Activated naive CD4-positive, alpha-beta T cell treated with anti-CD3 and anti-CD28 coated beads, Interleukin-2, amount 10 ng/mL, durations not matched to agents 7 days and 5 days (primary cell): ENCODE data around the gene FSTL1.

ENCODE experiments used
- CTCF ChIA-PET: fragments of 350-600 bp; sonication (Branson Sonifier 250); formaldehyde crosslinking; loops from one replicate; lab custom pipeline; 2021; ENCODE audit warnings: antibody characterized with exemption; lab: Charles Lee
- DNase-seq: peaks from one replicate; pipeline ENCODE4 v3.0.0-alpha.2; 2020
- H3K27ac Mint-ChIP-seq: one replicate; pipeline ENCODE4 v1.8.0; 2021; ENCODE audit warnings: mild to moderate bottlenecking, moderate library complexity, mixed read lengths
- H3K27me3 Mint-ChIP-seq: one replicate; pipeline ENCODE4 v1.8.0; 2021; ENCODE audit warnings: mild to moderate bottlenecking, mixed read lengths
- H3K36me3 Mint-ChIP-seq: one replicate; pipeline ENCODE4 v1.8.0; 2021; ENCODE audit warnings: mixed read lengths
- H3K4me1 Mint-ChIP-seq: one replicate; pipeline ENCODE4 v1.8.0; 2021; ENCODE audit warnings: mixed read lengths
- H3K4me3 Mint-ChIP-seq: one replicate; pipeline ENCODE4 v1.8.0; 2021; ENCODE audit warnings: mild to moderate bottlenecking, moderate library complexity, mixed read lengths
- H3K9me3 Mint-ChIP-seq: one replicate; pipeline ENCODE4 v1.8.0; 2021; ENCODE audit warnings: mixed read lengths

Gene FSTL1

GRCh38 chr3:120364101-120364500 lies 86.7 kb downstream of the FSTL1 start:
- H3K36me3 Mint-ChIP-seq = no peaks in the 10 kb centered on the region
- H3K27ac Mint-ChIP-seq = no peak overlapping the region
- DNase-seq = no peak
- H3K4me3 Mint-ChIP-seq = no peak overlapping the region
- CTCF ChIA-PET = no interaction called here
- no peaks in the 10 kb centered on the region for H3K4me1 Mint-ChIP-seq
- H3K9me3 Mint-ChIP-seq = no peaks in the 10 kb centered on the region
- peaks cover 37% of the 10 kb centered on the region for H3K27me3 Mint-ChIP-seq

- CTCF ChIA-PET = interaction anchor here (0.7 to 5.0 kb wide), 3 partner anchors 9 to 113 kb away, joined by 3 to 24 read pairs (median 4); partner anchors contain the start of gene LRRC58
- no peaks in the 10 kb centered on the region for H3K9me3 Mint-ChIP-seq
- H3K27me3 Mint-ChIP-seq = peaks cover 36% of the 10 kb centered on the region
- H3K27ac Mint-ChIP-seq = no peak overlapping the region
- no peak overlapping the region for H3K4me3 Mint-ChIP-seq
- no peaks in the 10 kb centered on the region for H3K4me1 Mint-ChIP-seq
- no peaks in the 10 kb centered on the region for H3K36me3 Mint-ChIP-seq
- DNase-seq = no peak
Measured at GRCh38 chr3:120357807-120358206, 93.0 kb downstream of the FSTL1 start.

GRCh38 chr3:120355486-120355885 lies 95.3 kb downstream of the FSTL1 start:
- Mint-ChIP-seq H3K9me3 (no peaks in the 10 kb centered on the region), H3K27ac (no peak overlapping the region), H3K36me3 (no peaks in the 10 kb centered on the region), H3K4me3 (no peak overlapping the region), H3K27me3 (peaks cover 33% of the 10 kb centered on the region), H3K4me1 (no peaks in the 10 kb centered on the region)
- DNase-seq = no peak
- CTCF ChIA-PET = interaction anchor here (5.0 kb wide), 1 partner anchor 110 kb away, joined by 24 read pairs; no protein-coding TSS in a partner anchor

- peaks cover 33% of the 10 kb centered on the region for H3K27me3 Mint-ChIP-seq
- no peak overlapping the region for H3K4me3 Mint-ChIP-seq
- CTCF ChIA-PET = interaction anchor here (5.0 kb wide), 1 partner anchor 108 kb away, joined by 24 read pairs; no protein-coding TSS in a partner anchor
- no peaks in the 10 kb centered on the region for H3K9me3 Mint-ChIP-seq
- H3K36me3 Mint-ChIP-seq = no peaks in the 10 kb centered on the region
- no peak for DNase-seq
- H3K27ac Mint-ChIP-seq = no peak overlapping the region
- H3K4me1 Mint-ChIP-seq = peaks cover 9% of the 10 kb centered on the region
Measured at GRCh38 chr3:120353463-120353862, 97.3 kb downstream of the FSTL1 start.

GRCh38 chr3:120352017-120352416 lies 98.8 kb downstream of the FSTL1 start:
- H3K4me1 Mint-ChIP-seq = peaks cover 18% of the 10 kb centered on the region
- H3K9me3 Mint-ChIP-seq = no peaks in the 10 kb centered on the region
- DNase-seq = no peak
- peaks cover 26% of the 10 kb centered on the region for H3K27me3 Mint-ChIP-seq
- peaks cover 9% of the 10 kb centered on the region for H3K36me3 Mint-ChIP-seq
- no peak overlapping the region for H3K27ac Mint-ChIP-seq
- no peak overlapping the region for H3K4me3 Mint-ChIP-seq
- CTCF ChIA-PET = no interaction called here

GRCh38 chr3:120350401-120350941 lies 100.3 kb downstream of the FSTL1 start:
- Mint-ChIP-seq H3K27ac (no peak overlapping the region), H3K27me3 (peaks cover 19% of the 10 kb centered on the region), H3K36me3 (peaks cover 24% of the 10 kb centered on the region), H3K9me3 (no peaks in the 10 kb centered on the region), H3K4me3 (no peak overlapping the region), H3K4me1 (peaks cover 33% of the 10 kb centered on the region)
- CTCF ChIA-PET = interaction anchor here (1.0 to 3.7 kb wide), 3 partner anchors 15 to 106 kb away, joined by 3 to 18 read pairs (median 7); no protein-coding TSS in a partner anchor
- no peak for DNase-seq

- no peak for DNase-seq
- peak overlapping the region; percentile 86 for H3K4me3 Mint-ChIP-seq
- CTCF ChIA-PET = interaction anchor here (1.0 to 3.7 kb wide), 4 partner anchors 8 to 105 kb away, joined by 3 to 18 read pairs (median 6); no protein-coding TSS in a partner anchor
- H3K36me3 Mint-ChIP-seq = peaks cover 31% of the 10 kb centered on the region
- H3K27ac Mint-ChIP-seq = peak overlapping the region; percentile 92
- H3K9me3 Mint-ChIP-seq = no peaks in the 10 kb centered on the region
- H3K27me3 Mint-ChIP-seq = peaks cover 16% of the 10 kb centered on the region
- H3K4me1 Mint-ChIP-seq = peaks cover 40% of the 10 kb centered on the region
Measured at GRCh38 chr3:120349855-120350125, 101.0 kb downstream of the FSTL1 start.

- Mint-ChIP-seq H3K4me1 (peaks cover 46% of the 10 kb centered on the region), H3K36me3 (peaks cover 35% of the 10 kb centered on the region), H3K9me3 (no peaks in the 10 kb centered on the region), H3K4me3 (peak within 1 kb of the TSS; percentile 86), H3K27me3 (peaks cover 16% of the 10 kb centered on the region), H3K27ac (peak within 1 kb of the TSS; percentile 92)
- CTCF ChIA-PET = interaction anchor here (0.7 to 3.7 kb wide), 6 partner anchors 8 to 105 kb away, joined by 3 to 18 read pairs (median 4); no protein-coding TSS in a partner anchor
- DNase-seq = peak; percentile 90
Measured at GRCh38 chr3:120348991-120349854, 101.6 kb downstream of the FSTL1 start, which contains the start of gene LRRC58. TSS of gene LRRC58 (minus strand) at chr3:120349354. CDS start at chr3:120349243, 111 bp downstream.

GRCh38 chr3:120348065-120348990 lies 102.5 kb downstream of the FSTL1 start:
- Mint-ChIP-seq H3K36me3 (peaks cover 41% of the 10 kb centered on the region), H3K4me1 (peaks cover 53% of the 10 kb centered on the region)
- DNase-seq = peak; percentile 77

GRCh38 chr3:120344349-120344748 lies 106.4 kb downstream of the FSTL1 start:
- H3K27me3 Mint-ChIP-seq = no peaks in the 10 kb centered on the region
- peaks cover 15% of the 10 kb centered on the region for H3K9me3 Mint-ChIP-seq
- peaks cover 58% of the 10 kb centered on the region for H3K4me1 Mint-ChIP-seq
- peak overlapping the region; percentile 85 for H3K27ac Mint-ChIP-seq
- CTCF ChIA-PET = interaction anchor here (0.7 kb wide), 1 partner anchor 73 kb away, joined by 4 read pairs; no protein-coding TSS in a partner anchor
- H3K4me3 Mint-ChIP-seq = peak overlapping the region; percentile 8
- DNase-seq = no peak
- peaks cover 68% of the 10 kb centered on the region for H3K36me3 Mint-ChIP-seq

More at GRCh38 chr3:120348065-120348990, 102.5 kb downstream of the FSTL1 start:
- H3K9me3 Mint-ChIP-seq = no peaks in the 10 kb centered on the region
- peak overlapping the region; percentile 92 for H3K27ac Mint-ChIP-seq
- peak overlapping the region; percentile 86 for H3K4me3 Mint-ChIP-seq
- CTCF ChIA-PET = interaction anchor here (0.7 to 3.7 kb wide), 6 partner anchors 8 to 457 kb away, joined by 3 to 18 read pairs (median 4); no protein-coding TSS in a partner anchor
- H3K27me3 Mint-ChIP-seq = peaks cover 9% of the 10 kb centered on the region
